Endothelial cell of umbilical vein (primary cell): ENCODE measurements around the gene SUPT7L. TPM values are rescaled to one million over a fixed set of nuclear protein-coding genes. Genes with fewer than 3 reads are reported as not detected.

Experiments used
- BruUV-seq: library from RNA; stranded (reverse); fragments of 400-500 nt; replicated peaks from 2 replicates; lab custom pipeline; 2021; lab: Mats Ljungman, UMichigan
- CTCF ChIA-PET: fragments of 300-600, 350-600 bp; sonication (Branson Sonifier 250); formaldehyde crosslinking; loops from one replicate; lab custom pipeline; 2021; ENCODE audit warnings: antibody characterized with exemption, inconsistent platforms; lab: Charles Lee
- POLR2A ChIA-PET: fragments of 300-600, 350-600 bp; sonication (Branson Sonifier 250); formaldehyde crosslinking; loops from one replicate; lab custom pipeline; 2021; ENCODE audit warnings: antibody characterized with exemption, inconsistent platforms; lab: Charles Lee
- DNase-seq: peaks from one replicate; pipeline ENCODE4 v3.0.0-alpha.2; 2011; ENCODE audit warnings: low read depth, low spot score
- FAIRE-seq: peaks from 2 replicates; lab custom pipeline; 2011; peaks lifted over from hg19 to GRCh38; lab: Jason Lieb, UNC
- H2AFZ ChIP-seq: 2 replicates; pipeline ENCODE4 v1.6.0; 2012; ENCODE audit warnings: low read depth, low read length, control low read depth, inconsistent platforms
- H3K27ac ChIP-seq: 2 replicates; pipeline ENCODE4 v1.5.1; 2011; ENCODE audit warnings: low read depth, mild to moderate bottlenecking, control low read depth, low read length, moderate library complexity; ENCODE audit not compliant: insufficient read depth
- H3K27me3 ChIP-seq, 2 experiments: 2 replicates each; pipeline versions ENCODE4 v1.6.0 to v1.6.1; 2011; ENCODE audit warnings: low read length in 2 of 2, mixed read lengths in 1 of 2; ENCODE audit not compliant: control insufficient read depth in 2 of 2, insufficient read depth in 2 of 2
- H3K36me3 ChIP-seq, 2 experiments: 2 replicates in 1 of 2; 3 replicates in 1 of 2; pipeline ENCODE4 v1.5.1; 2011; ENCODE audit warnings: low read length in 2 of 2, mild to moderate bottlenecking in 1 of 2, moderate library complexity in 1 of 2; ENCODE audit not compliant: control insufficient read depth in 2 of 2, insufficient read depth in 2 of 2; ENCODE audit errors: extremely low read depth in 1 of 2
- H3K4me1 ChIP-seq: 3 replicates; pipeline ENCODE4 v1.5.1; 2011; ENCODE audit warnings: mild to moderate bottlenecking, low read length; ENCODE audit not compliant: control insufficient read depth, insufficient read depth; ENCODE audit errors: extremely low read depth
- H3K4me2 ChIP-seq: 2 replicates; pipeline ENCODE4 v1.6.1; 2011; ENCODE audit warnings: low read length, control low read depth, mixed read lengths; ENCODE audit not compliant: insufficient read depth
- H3K4me3 ChIP-seq, 3 experiments: fragments of 200-600 bp in 1 of 3; sonication (generic), shearing (Covaris generic) in 1 of 3; replicated peaks in 1 of 3; 2 replicates each; pipeline ENCODE4 v1.5.1; 2011 to 2016; ENCODE audit warnings: control low read depth in 3 of 3, low read length in 3 of 3, mild to moderate bottlenecking in 2 of 3, inconsistent platforms in 1 of 3, low read depth in 1 of 3, moderate library complexity in 1 of 3; ENCODE audit not compliant: insufficient read depth in 1 of 3
- H3K79me2 ChIP-seq: 2 replicates; pipeline ENCODE4 v1.6.0; 2012; ENCODE audit warnings: low read length, inconsistent platforms; ENCODE audit not compliant: control insufficient read depth, insufficient read depth
- H3K9ac ChIP-seq: replicated peaks from 2 replicates; pipeline ENCODE3; 2011; ENCODE audit warnings: low read length, control low read depth; ENCODE audit not compliant: insufficient read depth; ENCODE audit errors: extremely low read depth
- H3K9me1 ChIP-seq: replicated peaks from 3 replicates; pipeline ENCODE4 v1.6.0; 2011; ENCODE audit warnings: mild to moderate bottlenecking, low read length; ENCODE audit not compliant: control insufficient read depth, insufficient read depth; ENCODE audit errors: extremely low read depth
- H3K9me3 ChIP-seq: replicated peaks from 2 replicates; pipeline ENCODE4 v1.5.1; 2012; ENCODE audit warnings: low read length, inconsistent platforms; ENCODE audit not compliant: control insufficient read depth, insufficient read depth
- H4K20me1 ChIP-seq: replicated peaks from 2 replicates; pipeline ENCODE3; 2011; ENCODE audit warnings: mild to moderate bottlenecking, low read length; ENCODE audit not compliant: control insufficient read depth, insufficient read depth; ENCODE audit errors: extremely low read depth
- EZH2 ChIP-seq: IDR thresholded peaks from 2 replicates; pipeline ENCODE4 v1.6.1; 2012; ENCODE audit warnings: borderline replicate concordance, low read depth, mild to moderate bottlenecking, moderate library complexity, low read length, inconsistent platforms; ENCODE audit not compliant: severe bottlenecking
- FOS ChIP-seq: IDR thresholded peaks from 2 replicates; pipeline ENCODE4 v1.6.1; 2011; ENCODE audit warnings: mild to moderate bottlenecking, low read length, moderate library complexity, borderline replicate concordance; ENCODE audit not compliant: insufficient read depth
- GATA2 ChIP-seq: IDR thresholded peaks from 2 replicates; pipeline ENCODE4 v1.7.0; 2011; ENCODE audit warnings: low read depth, mild to moderate bottlenecking, moderate library complexity, mixed read lengths, low read length; ENCODE audit not compliant: insufficient read length, insufficient read depth
- JUN ChIP-seq: IDR thresholded peaks from 2 replicates; pipeline ENCODE4 v1.6.1; 2011; ENCODE audit warnings: borderline replicate concordance, low read depth; ENCODE audit not compliant: insufficient read length, insufficient read depth
- MYC ChIP-seq: IDR thresholded peaks from one replicate; pipeline ENCODE4 v1.6.1; 2011; ENCODE audit warnings: mild to moderate bottlenecking, low read depth, low read length
- POLR2A ChIP-seq: IDR thresholded peaks from 2 replicates; pipeline ENCODE4 v1.6.1; 2012; ENCODE audit warnings: low read depth, mild to moderate bottlenecking, control low read depth, low read length
- POLR2AphosphoS5 ChIP-seq: IDR thresholded peaks from 2 replicates; pipeline ENCODE4 v1.6.1; 2012; ENCODE audit warnings: low read depth, mild to moderate bottlenecking, control low read depth, low read length, moderate library complexity; ENCODE audit not compliant: insufficient read depth
- dilution Hi-C: fragments of 300-500 bp; cut with MboI; formaldehyde crosslinking; loops from one replicate; pipeline ENCODE4 v1.15.0; 2019; ENCODE audit warnings: low sequenced_read_pairs; ENCODE audit not compliant: extremely low pct_ligation_motif_present
- intact Hi-C: fragments of 100-400 bp; cut with micrococcal nuclease; formaldehyde crosslinking; loops from one replicate; pipeline ENCODE4 v1.10.0; 2022
- polyA plus RNA-seq, 4 experiments: library from polyadenylated mRNA; depleted of rRNA in 3 of 4; stranded (reverse) in 3 of 4; unstranded in 1 of 4; fragments of >200 nt; gene quantifications; 2 replicates each; pipeline versions ENCODE4 v1.2.1 to v1.2.3, GENCODE V29; 2011 to 2012; ENCODE audit warnings: missing spikeins in 1 of 4
- total RNA-seq: library from RNA; stranded (reverse); gene quantifications from 2 replicates; pipeline ENCODE4 v1.2.3, GENCODE V29; 2021
- TF ChIP-seq, protein P1 (sequence below), 2 donors: IDR thresholded peaks; 1 replicate in 1 of 2; 2 replicates in 1 of 2; pipeline ENCODE4 v1.5.1; 2011; ENCODE audit warnings: low read length in 2 of 2, mild to moderate bottlenecking in 2 of 2, moderate library complexity in 2 of 2, control low read depth in 1 of 2, inconsistent platforms in 1 of 2, low read depth in 1 of 2; ENCODE audit not compliant: insufficient read depth in 1 of 2; ENCODE audit errors: extremely low read depth in 1 of 2
- TF ChIP-seq, protein P2 (sequence below): IDR thresholded peaks from 2 replicates; pipeline ENCODE4 v1.6.1; 2011; ENCODE audit not compliant: insufficient read depth, insufficient read length

Gene SUPT7L
- total and polyA plus RNA-seq, 2 donors (not counting 3 experiments of a cell fraction or from before 2014, with no cell fraction given): 30.3 to 44.5 TPM

DNA sequence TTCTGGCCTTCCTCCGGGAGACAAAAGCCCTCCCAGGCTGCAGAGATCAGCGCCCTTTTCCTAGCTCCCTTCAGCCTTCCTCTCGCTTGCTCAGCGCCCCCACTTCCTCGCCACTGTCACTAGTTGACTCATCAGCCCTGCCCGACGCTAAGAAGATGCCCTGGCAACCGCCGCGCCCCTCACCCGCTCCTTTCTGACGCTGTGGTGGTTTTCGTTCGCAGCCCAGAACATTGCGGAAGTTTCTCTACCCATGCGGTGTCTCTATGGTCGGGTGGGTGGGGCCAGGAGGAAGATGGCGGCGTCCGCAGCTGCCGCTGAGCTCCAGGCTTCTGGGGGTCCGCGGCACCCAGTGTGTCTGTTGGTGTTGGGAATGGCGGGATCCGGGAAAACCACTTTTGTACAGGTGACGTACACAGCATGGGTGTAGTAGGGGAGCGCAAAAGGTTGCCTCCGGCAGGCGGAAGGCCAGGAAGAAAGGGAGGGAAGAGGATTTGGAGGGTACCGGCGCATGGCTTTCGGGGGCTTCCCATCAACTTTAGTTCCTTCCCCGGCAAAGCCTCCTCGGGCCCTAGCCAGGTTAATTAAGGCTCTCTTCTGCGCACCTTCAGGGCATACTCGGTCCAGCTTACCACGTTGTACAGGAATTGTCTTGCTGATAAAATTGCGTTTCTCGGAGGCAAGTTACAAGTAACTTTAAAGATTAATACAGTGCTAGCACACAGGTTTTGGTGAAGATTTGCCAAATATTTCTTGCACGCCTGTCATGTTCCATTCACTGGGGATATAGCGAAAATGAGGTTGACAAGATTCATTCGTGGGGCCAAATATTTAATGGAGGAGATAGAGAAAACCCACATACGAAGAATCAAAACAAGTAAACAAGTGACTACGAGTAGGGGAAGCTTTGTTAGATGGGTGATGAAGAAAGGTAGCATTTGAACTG, 34.4 kb downstream of the SUPT7L start, which contains the start of the genes CCDC121 and GPN1:
TSS of gene CCDC121 (minus strand) at position 246 of the 943 bp plus-strand sequence. CDS start 1,213 bp downstream, outside the sequence.
TSS of gene GPN1 (plus strand) at position 284 of the 943 bp plus-strand sequence. CDS start at position 293, 9 bp downstream.
- dilution Hi-C loops (no loop called here), intact Hi-C loops (loop anchor here (1.0 to 2.0 kb wide), 6 partner anchors 34 to 220 kb away; partner anchors contain the start of genes IFT172, NRBP1, PPM1G and SLC4A1AP)
- CTCF ChIA-PET: interaction anchor here (1.0 to 2.4 kb wide), 2 partner anchors 9 to 54 kb away, joined by 3 to 14 read pairs; no protein-coding TSS in a partner anchor
- FAIRE-seq (peak; percentile 79), DNase-seq (peak; percentile 93)
- peak within 1 kb of the TSS; percentile 98 for H3K4me3 ChIP-seq
- peak within 1 kb of the TSS; percentile 69 for H3K27ac ChIP-seq
- H3K9ac ChIP-seq: peak within 1 kb of the TSS; percentile 95
- peaks cover 10% of the 10 kb centered on the region for H3K79me2 ChIP-seq
- H3K27me3 ChIP-seq: no peaks in the 10 kb centered on the region
- H4K20me1 ChIP-seq: no peaks in the 10 kb centered on the region
- H3K4me1 ChIP-seq: peaks cover 27% of the 10 kb centered on the region
- TF ChIP-seq, protein P1, sequence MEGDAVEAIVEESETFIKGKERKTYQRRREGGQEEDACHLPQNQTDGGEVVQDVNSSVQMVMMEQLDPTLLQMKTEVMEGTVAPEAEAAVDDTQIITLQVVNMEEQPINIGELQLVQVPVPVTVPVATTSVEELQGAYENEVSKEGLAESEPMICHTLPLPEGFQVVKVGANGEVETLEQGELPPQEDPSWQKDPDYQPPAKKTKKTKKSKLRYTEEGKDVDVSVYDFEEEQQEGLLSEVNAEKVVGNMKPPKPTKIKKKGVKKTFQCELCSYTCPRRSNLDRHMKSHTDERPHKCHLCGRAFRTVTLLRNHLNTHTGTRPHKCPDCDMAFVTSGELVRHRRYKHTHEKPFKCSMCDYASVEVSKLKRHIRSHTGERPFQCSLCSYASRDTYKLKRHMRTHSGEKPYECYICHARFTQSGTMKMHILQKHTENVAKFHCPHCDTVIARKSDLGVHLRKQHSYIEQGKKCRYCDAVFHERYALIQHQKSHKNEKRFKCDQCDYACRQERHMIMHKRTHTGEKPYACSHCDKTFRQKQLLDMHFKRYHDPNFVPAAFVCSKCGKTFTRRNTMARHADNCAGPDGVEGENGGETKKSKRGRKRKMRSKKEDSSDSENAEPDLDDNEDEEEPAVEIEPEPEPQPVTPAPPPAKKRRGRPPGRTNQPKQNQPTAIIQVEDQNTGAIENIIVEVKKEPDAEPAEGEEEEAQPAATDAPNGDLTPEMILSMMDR (IDR thresholded peaks at IDR 0.05; ENCODE audit: extremely low read depth in 1 of 2, insufficient read depth in 1 of 2, low read depth in 1 of 2, low read length in 2 of 2): no peak
- TF ChIP-seq GATA2 (no peak), JUN (no peak), FOS (peak; percentile 82), POLR2A (peak; percentile 96), MYC (peak; percentile 40), POLR2AphosphoS5 (peak; percentile 88), EZH2 (no peak)
- TF ChIP-seq, protein P2, sequence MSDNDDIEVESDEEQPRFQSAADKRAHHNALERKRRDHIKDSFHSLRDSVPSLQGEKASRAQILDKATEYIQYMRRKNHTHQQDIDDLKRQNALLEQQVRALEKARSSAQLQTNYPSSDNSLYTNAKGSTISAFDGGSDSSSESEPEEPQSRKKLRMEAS: peak; percentile 34
- H3K9me3 ChIP-seq: no peaks in the 10 kb centered on the region
- H3K4me2 ChIP-seq: peak within 1 kb of the TSS; percentile 99
- H3K36me3 ChIP-seq: peaks cover 4 to 7% of the 10 kb centered on the region in 2 experiments
- TSS peak; percentile 35 for BruUV-seq
- POLR2A ChIA-PET: no interaction called here
- no peaks in the 10 kb centered on the region for H3K9me1 ChIP-seq
- peak within 1 kb of the TSS; percentile 95 for H2AFZ ChIP-seq
